Glutamatergic neuron (in vitro differentiated cells): ENCODE measurements around the gene CFAP299. TPM values are rescaled to one million over a fixed set of nuclear protein-coding genes. Genes with fewer than 3 reads are reported as not detected.

Source experiments
- DNase-seq: peaks from one replicate; pipeline ENCODE4 v3.0.0; 2022
- H3K27ac Mint-ChIP-seq: one replicate; pipeline ENCODE4 v1.8.0; 2020; ENCODE audit warnings: mild to moderate bottlenecking, mixed read lengths, inconsistent platforms; ENCODE audit not compliant: unreplicated experiment
- H3K27me3 Mint-ChIP-seq: one replicate; pipeline ENCODE4 v1.8.0; 2020; ENCODE audit warnings: mild to moderate bottlenecking, moderate library complexity, mixed read lengths, inconsistent platforms; ENCODE audit not compliant: unreplicated experiment
- H3K36me3 Mint-ChIP-seq: one replicate; pipeline ENCODE4 v1.8.0; 2020; ENCODE audit warnings: mild to moderate bottlenecking, mixed read lengths, inconsistent platforms; ENCODE audit not compliant: unreplicated experiment
- H3K4me1 Mint-ChIP-seq: one replicate; pipeline ENCODE4 v1.8.0; 2020; ENCODE audit warnings: mild to moderate bottlenecking, low read depth, mixed read lengths, inconsistent platforms; ENCODE audit not compliant: unreplicated experiment
- H3K4me3 Mint-ChIP-seq: one replicate; pipeline ENCODE4 v1.8.0; 2020; ENCODE audit warnings: mild to moderate bottlenecking, mixed read lengths, inconsistent platforms; ENCODE audit not compliant: unreplicated experiment
- H3K9me3 Mint-ChIP-seq: one replicate; pipeline ENCODE4 v1.8.0; 2020; ENCODE audit warnings: mild to moderate bottlenecking, moderate library complexity, mixed read lengths, inconsistent platforms; ENCODE audit not compliant: unreplicated experiment
- total RNA-seq: library from RNA; stranded (reverse); fragmentation: NEBNext Ultra II Directional; extraction: Animal tissue kit (Norgen Biotek cat#: 25700); gene quantifications from one replicate; pipeline ENCODE4 v1.2.1, GENCODE V29; 2021; ENCODE audit not compliant: unreplicated experiment
- TF ChIP-seq, protein P1 (sequence below): fragments of 200-600 bp; sonication (generic); IDR thresholded peaks from one replicate; pipeline ENCODE4 v1.5.0; 2021; ENCODE audit not compliant: partially characterized antibody, unreplicated experiment

Gene CFAP299
- total RNA-seq, 1 donor from 2014 or later = not detected

DNA sequence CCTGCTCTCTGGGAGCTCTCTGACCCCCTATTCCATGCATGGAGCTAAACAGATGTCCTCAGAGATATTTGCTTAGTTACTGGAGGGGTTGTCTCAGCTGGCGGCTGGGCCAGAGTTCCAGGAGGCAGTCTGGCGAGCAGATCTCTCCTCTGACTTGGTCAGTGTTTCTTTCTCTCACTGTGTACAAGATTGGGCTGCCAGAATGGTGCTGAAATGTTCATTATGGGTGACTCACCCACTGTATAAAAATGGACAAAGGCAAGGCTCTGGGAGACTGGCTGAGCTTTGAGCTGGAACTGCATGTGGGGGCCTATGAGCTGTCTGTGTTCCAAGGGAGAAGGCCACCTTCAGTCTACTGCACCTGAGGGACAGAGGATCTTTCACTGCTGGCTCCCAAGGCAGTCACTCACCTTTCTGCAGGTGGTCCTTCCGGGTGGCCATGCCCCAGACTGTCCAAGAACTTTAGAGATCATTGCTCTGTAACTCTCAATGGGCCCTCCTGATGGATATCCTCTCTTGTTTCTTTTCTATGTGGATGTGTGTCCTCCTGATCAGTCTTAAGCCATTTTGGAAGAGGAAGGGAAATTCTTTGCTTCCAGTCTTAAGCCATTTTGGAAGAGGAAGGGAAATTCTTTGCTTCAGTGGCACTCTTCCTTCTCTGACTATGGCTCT lies 88.2 kb downstream of the CFAP299 start:
- DNase-seq = no peak
- TF ChIP-seq, protein P1, sequence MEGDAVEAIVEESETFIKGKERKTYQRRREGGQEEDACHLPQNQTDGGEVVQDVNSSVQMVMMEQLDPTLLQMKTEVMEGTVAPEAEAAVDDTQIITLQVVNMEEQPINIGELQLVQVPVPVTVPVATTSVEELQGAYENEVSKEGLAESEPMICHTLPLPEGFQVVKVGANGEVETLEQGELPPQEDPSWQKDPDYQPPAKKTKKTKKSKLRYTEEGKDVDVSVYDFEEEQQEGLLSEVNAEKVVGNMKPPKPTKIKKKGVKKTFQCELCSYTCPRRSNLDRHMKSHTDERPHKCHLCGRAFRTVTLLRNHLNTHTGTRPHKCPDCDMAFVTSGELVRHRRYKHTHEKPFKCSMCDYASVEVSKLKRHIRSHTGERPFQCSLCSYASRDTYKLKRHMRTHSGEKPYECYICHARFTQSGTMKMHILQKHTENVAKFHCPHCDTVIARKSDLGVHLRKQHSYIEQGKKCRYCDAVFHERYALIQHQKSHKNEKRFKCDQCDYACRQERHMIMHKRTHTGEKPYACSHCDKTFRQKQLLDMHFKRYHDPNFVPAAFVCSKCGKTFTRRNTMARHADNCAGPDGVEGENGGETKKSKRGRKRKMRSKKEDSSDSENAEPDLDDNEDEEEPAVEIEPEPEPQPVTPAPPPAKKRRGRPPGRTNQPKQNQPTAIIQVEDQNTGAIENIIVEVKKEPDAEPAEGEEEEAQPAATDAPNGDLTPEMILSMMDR = no peak
- Mint-ChIP-seq H3K4me3 (no peak overlapping the region), H3K9me3 (no peaks in the 10 kb centered on the region), H3K36me3 (no peaks in the 10 kb centered on the region), H3K27ac (no peak overlapping the region), H3K27me3 (no peaks in the 10 kb centered on the region), H3K4me1 (no peaks in the 10 kb centered on the region)

DNA sequence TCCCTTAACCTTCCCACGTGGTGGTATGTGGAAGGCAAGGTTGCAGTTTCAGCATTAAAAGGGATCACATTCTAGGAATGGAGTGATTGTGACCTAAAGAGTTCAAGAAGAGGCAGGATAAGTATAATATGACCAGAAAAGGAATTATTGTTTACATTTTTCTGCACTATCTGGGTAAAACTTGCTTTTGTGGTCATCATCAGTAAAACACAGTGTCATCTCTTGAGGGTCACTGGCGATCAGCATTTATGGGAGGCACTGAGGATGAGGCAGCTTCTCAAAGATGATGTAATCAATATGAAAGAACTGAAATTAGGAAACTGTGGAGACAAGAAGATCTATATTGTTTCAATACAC lies 88.7 kb downstream of the CFAP299 start:
- no peaks in the 10 kb centered on the region for H3K36me3 Mint-ChIP-seq
- H3K27me3 Mint-ChIP-seq = no peaks in the 10 kb centered on the region
- H3K4me3 Mint-ChIP-seq = no peak overlapping the region
- TF ChIP-seq, protein P1 = no peak
- DNase-seq = no peak
- H3K9me3 Mint-ChIP-seq = no peaks in the 10 kb centered on the region
- H3K27ac Mint-ChIP-seq = no peak overlapping the region
- H3K4me1 Mint-ChIP-seq = no peaks in the 10 kb centered on the region

DNA sequence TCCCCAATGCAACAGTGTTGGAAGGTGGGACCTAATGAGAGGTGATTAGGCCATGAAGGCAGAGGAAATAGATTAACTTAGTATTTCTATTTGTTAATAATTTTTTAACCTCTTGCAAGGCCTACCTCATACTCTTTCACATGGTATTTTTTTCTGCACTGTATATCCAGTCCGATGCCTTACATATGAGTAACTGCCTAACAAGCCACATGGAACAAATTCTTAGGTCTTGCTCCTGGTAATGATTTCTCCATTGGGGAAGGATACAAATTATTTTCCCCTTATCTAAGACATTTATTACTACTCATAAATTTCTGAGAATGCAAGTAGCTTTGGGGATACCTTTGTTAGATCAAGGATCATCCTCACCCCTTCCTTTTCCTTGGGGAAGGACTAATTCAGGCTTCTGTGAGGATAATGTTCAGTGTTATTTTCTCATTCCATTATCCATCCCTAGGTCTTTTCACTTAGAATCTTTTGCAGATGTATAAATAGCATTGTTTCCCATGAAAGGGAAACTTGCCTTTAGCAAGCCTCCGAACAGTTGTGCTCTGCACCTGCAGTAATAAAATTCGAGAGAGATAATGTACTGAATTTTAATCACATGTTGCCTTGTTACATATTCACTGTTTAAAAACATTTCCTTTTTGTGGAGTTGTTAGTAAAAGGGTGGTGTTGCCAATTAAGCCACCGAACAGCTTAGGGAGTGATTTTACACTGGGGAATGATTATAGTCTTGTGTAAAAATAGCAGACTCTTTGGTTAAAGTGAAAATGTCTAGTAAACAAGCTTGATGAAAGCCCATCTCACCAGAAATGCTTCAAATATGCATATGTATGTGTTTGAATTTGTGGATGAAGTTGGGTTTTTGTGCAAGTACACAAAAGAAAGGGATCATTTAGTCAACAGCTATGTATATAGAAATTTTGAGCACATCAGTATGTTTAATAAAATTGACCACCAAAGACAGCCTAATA lies 89.9 kb downstream of the CFAP299 start:
- TF ChIP-seq, protein P1 = no peak
- H3K36me3 Mint-ChIP-seq = no peaks in the 10 kb centered on the region
- H3K9me3 Mint-ChIP-seq = no peaks in the 10 kb centered on the region

DNA sequence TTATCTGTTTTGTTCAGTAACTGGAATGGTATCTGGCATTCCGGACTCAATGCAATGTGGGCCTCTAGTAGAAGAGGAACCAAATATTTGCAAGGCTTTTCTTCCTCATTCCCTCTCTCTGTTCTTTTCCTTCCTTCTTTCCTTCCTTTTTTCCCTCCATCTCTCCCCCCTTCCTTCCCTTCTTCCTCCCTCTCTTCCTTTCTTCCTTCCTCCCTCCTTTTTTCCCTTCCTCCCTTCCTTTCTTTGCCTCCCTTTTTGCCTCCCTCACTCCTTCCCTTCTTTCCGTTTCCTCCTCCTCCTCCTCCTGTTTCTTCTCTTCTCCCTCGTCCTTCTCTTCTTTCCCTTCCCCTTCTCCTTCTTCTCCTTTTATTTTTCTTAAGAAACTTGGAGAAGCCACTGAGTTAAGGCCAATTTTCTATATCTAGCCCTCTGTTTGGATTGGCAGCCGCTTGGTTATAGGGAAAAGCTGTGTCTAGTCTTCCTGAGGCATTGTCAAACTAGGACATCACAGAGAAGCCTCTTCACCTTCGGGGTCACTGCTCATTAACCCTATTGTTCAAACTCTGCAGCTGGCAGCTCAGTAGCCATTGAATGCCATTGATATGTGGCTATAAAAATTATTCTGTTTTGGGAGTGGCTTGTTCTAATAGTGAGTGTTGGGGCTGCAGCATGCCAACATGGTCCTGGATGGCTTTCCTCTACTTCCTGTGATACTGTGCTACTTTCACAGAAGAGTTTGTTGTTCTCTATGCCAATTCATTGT lies 95.9 kb downstream of the CFAP299 start:
- Mint-ChIP-seq H3K9me3 (no peaks in the 10 kb centered on the region), H3K27ac (no peak overlapping the region), H3K4me1 (no peaks in the 10 kb centered on the region), H3K36me3 (no peaks in the 10 kb centered on the region), H3K27me3 (no peaks in the 10 kb centered on the region), H3K4me3 (no peak overlapping the region)
- no peak for DNase-seq
- TF ChIP-seq, protein P1 = no peak

More for the DNA sequence above, 89.9 kb downstream of the CFAP299 start:
- no peak overlapping the region for H3K27ac Mint-ChIP-seq
- no peak for DNase-seq
- no peaks in the 10 kb centered on the region for H3K4me1 Mint-ChIP-seq
- H3K27me3 Mint-ChIP-seq = no peaks in the 10 kb centered on the region
- no peak overlapping the region for H3K4me3 Mint-ChIP-seq
